K562 (cell line): ENCODE measurements around the gene PHETA1. TPM values are rescaled to one million over a fixed set of nuclear protein-coding genes. Genes with fewer than 3 reads are reported as not detected.

Experiments
- BRD4 ChIP-seq: fragments of 200-600 bp; sonication (generic); IDR thresholded peaks from 2 replicates; pipeline ENCODE4 v1.6.1; 2017; ENCODE audit warnings: inconsistent platforms
- FOXP4 ChIP-seq: sonication (generic); formaldehyde crosslinking; IDR thresholded peaks from 2 replicates; pipeline ENCODE4 v1.8.0; 2022; ENCODE audit warnings: mild to moderate bottlenecking, missing genetic modification reagents, borderline replicate concordance
- HNRNPLL ChIP-seq: fragments of 200-400 bp; formaldehyde crosslinking; IDR thresholded peaks from 2 replicates; pipeline ENCODE4 v1.6.1; 2017; ENCODE audit warnings: low read length, low read depth, mild to moderate bottlenecking; ENCODE audit not compliant: poor library complexity, severe bottlenecking
- IRF1 ChIP-seq: sonication (generic); formaldehyde crosslinking; IDR thresholded peaks from 2 replicates; pipeline ENCODE4 v1.8.0; 2022; ENCODE audit warnings: missing genetic modification reagents, mild to moderate bottlenecking, borderline replicate concordance
- MCM7 ChIP-seq, 2 experiments: fragments of 450-650 bp; IDR thresholded peaks; 2 replicates each; pipeline ENCODE4 v1.6.1; 2016 to 2018
- NFIC ChIP-seq: fragments of 450-650 bp; IDR thresholded peaks from 2 replicates; pipeline ENCODE4 v1.6.1; 2017; ENCODE audit warnings: mild to moderate bottlenecking, inconsistent platforms
- NR0B1 ChIP-seq: fragments of 450-650 bp; IDR thresholded peaks from one replicate; pipeline ENCODE4 v1.6.1; 2018; ENCODE audit warnings: mild to moderate bottlenecking, moderate library complexity; ENCODE audit not compliant: partially characterized antibody
- POLR3A ChIP-seq: IDR thresholded peaks from 2 replicates; pipeline ENCODE4 v1.6.1; 2011; ENCODE audit warnings: borderline replicate concordance, mild to moderate bottlenecking, moderate library complexity; ENCODE audit not compliant: insufficient read length, insufficient read depth; ENCODE audit errors: extremely low read depth
- RBBP5 ChIP-seq: fragments of 200-600 bp; sonication (generic); IDR thresholded peaks from 2 replicates; pipeline ENCODE4 v1.6.1; 2012; ENCODE audit warnings: borderline replicate concordance, mild to moderate bottlenecking, low read length, control low read depth, inconsistent platforms; ENCODE audit not compliant: insufficient read depth, poor library complexity, severe bottlenecking
- RBM17 ChIP-seq: fragments of 200-400 bp; formaldehyde crosslinking; IDR thresholded peaks from 2 replicates; pipeline ENCODE4 v1.6.1; 2017; ENCODE audit warnings: low read depth, mild to moderate bottlenecking, low read length, borderline replicate concordance
- SPI1 ChIP-seq: IDR thresholded peaks from 2 replicates; pipeline ENCODE4 v1.6.1; 2011; ENCODE audit warnings: low read depth, low read length, control low read depth, borderline replicate concordance
- SRSF3 ChIP-seq: fragments of 200-400 bp; formaldehyde crosslinking; IDR thresholded peaks from 2 replicates; pipeline ENCODE4 v1.6.1; 2016; ENCODE audit warnings: mild to moderate bottlenecking, low read length, moderate library complexity; ENCODE audit not compliant: insufficient read depth
- polyA plus RNA-seq, 8 experiments: library from polyadenylated mRNA; depleted of rRNA in 4 of 8; stranded (reverse) in 5 of 8; unstranded in 3 of 8; fragments of >200 nt; fragmentation: Nextera tagmentation in 2 of 8; fragmentation: Illumina TruSeq in 1 of 8; extraction: Ambion mirVana in 2 of 8; extraction: Trizol in 1 of 8; gene quantifications; 2 replicates each; pipeline versions ENCODE4 v1.2.1 to v1.2.3, GENCODE V29; 2011 to 2014; ENCODE audit warnings: inconsistent platforms in 1 of 8, missing spikeins in 1 of 8
- total RNA-seq, 7 experiments: library from RNA; depleted of rRNA in 6 of 7; stranded (reverse); fragments of >200 nt in 6 of 7; fragmentation: Illumina TruSeq in 2 of 7; extraction: Trizol in 2 of 7; gene quantifications; 2 replicates each; pipeline versions ENCODE4 v1.2.1 to v1.2.3, GENCODE V29; 2011 to 2021; ENCODE audit warnings: low replicate concordance in 1 of 7
- TF ChIP-seq, protein P1 (sequence below): sonication (generic); formaldehyde crosslinking; IDR thresholded peaks from 2 replicates; pipeline ENCODE4 v1.8.0; 2022; ENCODE audit warnings: missing genetic modification reagents, mild to moderate bottlenecking, moderate library complexity, borderline replicate concordance
- TF ChIP-seq, protein P2 (sequence below): sonication (generic); formaldehyde crosslinking; IDR thresholded peaks from 2 replicates; pipeline ENCODE4 v1.8.0; 2023; ENCODE audit warnings: mild to moderate bottlenecking, missing genetic modification reagents
- TF ChIP-seq, protein P3 (sequence below): IDR thresholded peaks from 3 replicates; pipeline ENCODE4 v1.6.1; 2011; ENCODE audit warnings: borderline replicate concordance, mild to moderate bottlenecking; ENCODE audit not compliant: insufficient read length, insufficient read depth

PHETA1 gene
- total and polyA plus RNA-seq, 9 of the 15 experiments (the other 6 are each of a cell fraction or from before 2014, with no cell fraction given): 0.03 to 12.4 (median 3.0) TPM

GRCh38 chr12:111405149-111405858 is 36.4 kb upstream of the PHETA1 start (continued):
- TF ChIP-seq FOXP4 (CRISPR knock-in tag) (no peak), NR0B1 (no peak), IRF1 (CRISPR knock-in tag) (no peak), SPI1 (no peak), HNRNPLL (peak; percentile 40), POLR3A (no peak), BRD4 (peak; percentile 91; the same call in 1 of the 2 replicates), RBM17 (no peak), RBBP5 (peak; percentile 31), MCM7 (IDR thresholded peaks at IDR 0.05) (no peak), SRSF3 (peak; percentile 98; the same call in 1 of the 2 replicates), NFIC (peak; percentile 38; the same call in 1 of the 2 replicates)
- TF ChIP-seq, protein P1, sequence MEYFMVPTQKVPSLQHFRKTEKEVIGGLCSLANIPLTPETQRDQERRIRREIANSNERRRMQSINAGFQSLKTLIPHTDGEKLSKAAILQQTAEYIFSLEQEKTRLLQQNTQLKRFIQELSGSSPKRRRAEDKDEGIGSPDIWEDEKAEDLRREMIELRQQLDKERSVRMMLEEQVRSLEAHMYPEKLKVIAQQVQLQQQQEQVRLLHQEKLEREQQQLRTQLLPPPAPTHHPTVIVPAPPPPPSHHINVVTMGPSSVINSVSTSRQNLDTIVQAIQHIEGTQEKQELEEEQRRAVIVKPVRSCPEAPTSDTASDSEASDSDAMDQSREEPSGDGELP: peak; percentile 96
- TF ChIP-seq, protein P2, sequence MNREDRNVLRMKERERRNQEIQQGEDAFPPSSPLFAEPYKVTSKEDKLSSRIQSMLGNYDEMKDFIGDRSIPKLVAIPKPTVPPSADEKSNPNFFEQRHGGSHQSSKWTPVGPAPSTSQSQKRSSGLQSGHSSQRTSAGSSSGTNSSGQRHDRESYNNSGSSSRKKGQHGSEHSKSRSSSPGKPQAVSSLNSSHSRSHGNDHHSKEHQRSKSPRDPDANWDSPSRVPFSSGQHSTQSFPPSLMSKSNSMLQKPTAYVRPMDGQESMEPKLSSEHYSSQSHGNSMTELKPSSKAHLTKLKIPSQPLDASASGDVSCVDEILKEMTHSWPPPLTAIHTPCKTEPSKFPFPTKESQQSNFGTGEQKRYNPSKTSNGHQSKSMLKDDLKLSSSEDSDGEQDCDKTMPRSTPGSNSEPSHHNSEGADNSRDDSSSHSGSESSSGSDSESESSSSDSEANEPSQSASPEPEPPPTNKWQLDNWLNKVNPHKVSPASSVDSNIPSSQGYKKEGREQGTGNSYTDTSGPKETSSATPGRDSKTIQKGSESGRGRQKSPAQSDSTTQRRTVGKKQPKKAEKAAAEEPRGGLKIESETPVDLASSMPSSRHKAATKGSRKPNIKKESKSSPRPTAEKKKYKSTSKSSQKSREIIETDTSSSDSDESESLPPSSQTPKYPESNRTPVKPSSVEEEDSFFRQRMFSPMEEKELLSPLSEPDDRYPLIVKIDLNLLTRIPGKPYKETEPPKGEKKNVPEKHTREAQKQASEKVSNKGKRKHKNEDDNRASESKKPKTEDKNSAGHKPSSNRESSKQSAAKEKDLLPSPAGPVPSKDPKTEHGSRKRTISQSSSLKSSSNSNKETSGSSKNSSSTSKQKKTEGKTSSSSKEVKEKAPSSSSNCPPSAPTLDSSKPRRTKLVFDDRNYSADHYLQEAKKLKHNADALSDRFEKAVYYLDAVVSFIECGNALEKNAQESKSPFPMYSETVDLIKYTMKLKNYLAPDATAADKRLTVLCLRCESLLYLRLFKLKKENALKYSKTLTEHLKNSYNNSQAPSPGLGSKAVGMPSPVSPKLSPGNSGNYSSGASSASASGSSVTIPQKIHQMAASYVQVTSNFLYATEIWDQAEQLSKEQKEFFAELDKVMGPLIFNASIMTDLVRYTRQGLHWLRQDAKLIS: peak; percentile 94
- TF ChIP-seq, protein P3, sequence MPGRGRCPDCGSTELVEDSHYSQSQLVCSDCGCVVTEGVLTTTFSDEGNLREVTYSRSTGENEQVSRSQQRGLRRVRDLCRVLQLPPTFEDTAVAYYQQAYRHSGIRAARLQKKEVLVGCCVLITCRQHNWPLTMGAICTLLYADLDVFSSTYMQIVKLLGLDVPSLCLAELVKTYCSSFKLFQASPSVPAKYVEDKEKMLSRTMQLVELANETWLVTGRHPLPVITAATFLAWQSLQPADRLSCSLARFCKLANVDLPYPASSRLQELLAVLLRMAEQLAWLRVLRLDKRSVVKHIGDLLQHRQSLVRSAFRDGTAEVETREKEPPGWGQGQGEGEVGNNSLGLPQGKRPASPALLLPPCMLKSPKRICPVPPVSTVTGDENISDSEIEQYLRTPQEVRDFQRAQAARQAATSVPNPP: no peak
